Measurements from ENCODE around the gene RBBP4.

RBBP4 gene

GRCh38 chr1:32719681-32720275, 68.8 kb downstream of the RBBP4 start:
- DNase-seq (ENCODE audit: low spot score), result no peak

- DNase-seq (ENCODE audit: low spot score), result no peak
These were observed 73.9 kb downstream of the RBBP4 start for GRCh38 chr1:32724678-32725614.

GRCh38 chr1:32725615-32725982, 74.6 kb downstream of the RBBP4 start:
- DNase-seq (ENCODE audit: low spot score), result no peak

- no peak for DNase-seq (ENCODE audit: low spot score)
These were observed 76.9 kb downstream of the RBBP4 start for GRCh38 chr1:32727876-32728275.

- DNase-seq (ENCODE audit: low spot score), result no peak
These were observed 77.5 kb downstream of the RBBP4 start for GRCh38 chr1:32728413-32729077.

GRCh38 chr1:32729254-32730046, 78.4 kb downstream of the RBBP4 start:
- DNase-seq (ENCODE audit: low spot score), result no peak

- no peak for DNase-seq (ENCODE audit: low spot score)
These were observed 82.7 kb downstream of the RBBP4 start for GRCh38 chr1:32733582-32734321.
